ENCODE results near the gene UMODL1.

DNA sequence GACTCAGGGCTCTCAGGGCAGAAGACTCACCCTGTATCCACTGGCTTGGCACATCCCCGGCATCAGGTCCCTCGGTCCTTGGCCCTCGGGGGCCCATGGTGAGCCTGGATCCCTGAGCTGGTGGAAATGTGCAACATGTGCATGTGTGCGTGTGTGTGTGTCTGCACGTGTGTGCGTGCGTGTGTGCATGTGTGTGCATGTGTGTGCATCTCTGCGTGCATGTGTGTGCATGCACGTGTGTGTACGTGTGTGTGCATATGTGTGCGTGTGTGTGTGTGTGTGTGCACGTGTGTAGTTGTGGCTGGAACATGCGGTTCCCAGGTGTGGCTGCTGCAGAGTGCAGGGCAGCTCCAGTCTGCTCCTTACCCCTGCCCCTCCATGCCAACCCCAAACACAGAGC lies 51.3 kb downstream of the UMODL1 start:
- TF ChIP-seq, protein P1, sequence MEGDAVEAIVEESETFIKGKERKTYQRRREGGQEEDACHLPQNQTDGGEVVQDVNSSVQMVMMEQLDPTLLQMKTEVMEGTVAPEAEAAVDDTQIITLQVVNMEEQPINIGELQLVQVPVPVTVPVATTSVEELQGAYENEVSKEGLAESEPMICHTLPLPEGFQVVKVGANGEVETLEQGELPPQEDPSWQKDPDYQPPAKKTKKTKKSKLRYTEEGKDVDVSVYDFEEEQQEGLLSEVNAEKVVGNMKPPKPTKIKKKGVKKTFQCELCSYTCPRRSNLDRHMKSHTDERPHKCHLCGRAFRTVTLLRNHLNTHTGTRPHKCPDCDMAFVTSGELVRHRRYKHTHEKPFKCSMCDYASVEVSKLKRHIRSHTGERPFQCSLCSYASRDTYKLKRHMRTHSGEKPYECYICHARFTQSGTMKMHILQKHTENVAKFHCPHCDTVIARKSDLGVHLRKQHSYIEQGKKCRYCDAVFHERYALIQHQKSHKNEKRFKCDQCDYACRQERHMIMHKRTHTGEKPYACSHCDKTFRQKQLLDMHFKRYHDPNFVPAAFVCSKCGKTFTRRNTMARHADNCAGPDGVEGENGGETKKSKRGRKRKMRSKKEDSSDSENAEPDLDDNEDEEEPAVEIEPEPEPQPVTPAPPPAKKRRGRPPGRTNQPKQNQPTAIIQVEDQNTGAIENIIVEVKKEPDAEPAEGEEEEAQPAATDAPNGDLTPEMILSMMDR (CRISPR knock-in tag; IDR thresholded peaks at IDR 0.05) = no peak
- no peak for TF ChIP-seq ARNT (IDR thresholded peaks at IDR 0.05)
